Measurements from ENCODE around the gene HID1.

The HID1 gene

GRCh38 chr17:74951680-74952421 lies 20.7 kb downstream of the HID1 start:
- in situ Hi-C loops (cut with MboI; ENCODE audit: low sequenced_read_pairs) = no loop called here

- in situ Hi-C loops (cut with MboI; ENCODE audit: low sequenced_read_pairs) = no loop called here
These were observed 21.5 kb downstream of the HID1 start for GRCh38 chr17:74951065-74951464.

- in situ Hi-C loops (cut with MboI; ENCODE audit: low sequenced_read_pairs) = no loop called here
These were observed 22.4 kb downstream of the HID1 start for GRCh38 chr17:74950207-74950606.

- in situ Hi-C loops (cut with MboI; ENCODE audit: low sequenced_read_pairs) = no loop called here
These were observed 23.0 kb downstream of the HID1 start for GRCh38 chr17:74949455-74950115.

- in situ Hi-C loops (cut with MboI; ENCODE audit: low sequenced_read_pairs) = no loop called here
These were observed 25.4 kb downstream of the HID1 start for GRCh38 chr17:74947041-74947754.

- in situ Hi-C loops (cut with MboI; ENCODE audit: low sequenced_read_pairs) = no loop called here
These were observed 25.9 kb downstream of the HID1 start for GRCh38 chr17:74946641-74947040.

- in situ Hi-C loops (cut with MboI; ENCODE audit: low sequenced_read_pairs) = no loop called here
These were observed 27.0 kb downstream of the HID1 start for GRCh38 chr17:74945543-74945942.

- in situ Hi-C loops (cut with MboI; ENCODE audit: low sequenced_read_pairs) = no loop called here
These were observed 28.6 kb downstream of the HID1 start for GRCh38 chr17:74943808-74944522.

- in situ Hi-C loops (cut with MboI; ENCODE audit: low sequenced_read_pairs) = no loop called here
These were observed 31.3 kb downstream of the HID1 start for GRCh38 chr17:74941128-74941725.

- in situ Hi-C loops (cut with MboI; ENCODE audit: low sequenced_read_pairs) = no loop called here
These were observed 33.0 kb downstream of the HID1 start for GRCh38 chr17:74939534-74939933.

- in situ Hi-C loops (cut with MboI; ENCODE audit: low sequenced_read_pairs) = no loop called here
These were observed 34.2 kb downstream of the HID1 start for GRCh38 chr17:74938194-74938950.

- in situ Hi-C loops (cut with MboI; ENCODE audit: low sequenced_read_pairs) = no loop called here
These were observed 35.2 kb downstream of the HID1 start for GRCh38 chr17:74937064-74938051.

- in situ Hi-C loops (cut with MboI; ENCODE audit: low sequenced_read_pairs) = no loop called here
These were observed 36.1 kb downstream of the HID1 start for GRCh38 chr17:74936470-74936799.

GRCh38 chr17:74935585-74936469 lies 36.7 kb downstream of the HID1 start, which contains the start of gene OTOP3:
Gene OTOP3 (plus strand): TSS chr17:74935898. CDS start chr17:74935922, 24 bp downstream.
- in situ Hi-C loops (cut with MboI; ENCODE audit: low sequenced_read_pairs) = no loop called here

- in situ Hi-C loops (cut with MboI; ENCODE audit: low sequenced_read_pairs) = no loop called here
These were observed 37.5 kb downstream of the HID1 start for GRCh38 chr17:74935048-74935447.

- in situ Hi-C loops (cut with MboI; ENCODE audit: low sequenced_read_pairs) = no loop called here
These were observed 42.0 kb downstream of the HID1 start for GRCh38 chr17:74930535-74931036.

- in situ Hi-C loops (cut with MboI; ENCODE audit: low sequenced_read_pairs) = no loop called here
These were observed 43.8 kb downstream of the HID1 start for GRCh38 chr17:74928786-74929185.

- in situ Hi-C loops (cut with MboI; ENCODE audit: low sequenced_read_pairs) = no loop called here
These were observed 47.3 kb downstream of the HID1 start for GRCh38 chr17:74925242-74925641.

All from HL-60/S4 treated with retinoic acid at 250 ng/mL for 4 days and 3 days (cell line).